Stimulated activated CD8-positive, alpha-beta memory T cell treated with anti-CD3 and anti-CD28 coated beads, Interleukin-2, amount 100 ng/mL, for 1 hour (primary cell): ENCODE data around the gene FAM227B.
"Not testable (repeated sequence)": the region's sequence is repeated elsewhere in the genome, so short reads cannot be mapped to it uniquely, and the experiment has no call there.

Experiments used
- DNase-seq, 2 donors: peaks; one replicate each; pipeline ENCODE4 v3.0.0-alpha.2; 2020; ENCODE audit warnings: low read depth in 2 of 2

FAM227B gene

DNA sequence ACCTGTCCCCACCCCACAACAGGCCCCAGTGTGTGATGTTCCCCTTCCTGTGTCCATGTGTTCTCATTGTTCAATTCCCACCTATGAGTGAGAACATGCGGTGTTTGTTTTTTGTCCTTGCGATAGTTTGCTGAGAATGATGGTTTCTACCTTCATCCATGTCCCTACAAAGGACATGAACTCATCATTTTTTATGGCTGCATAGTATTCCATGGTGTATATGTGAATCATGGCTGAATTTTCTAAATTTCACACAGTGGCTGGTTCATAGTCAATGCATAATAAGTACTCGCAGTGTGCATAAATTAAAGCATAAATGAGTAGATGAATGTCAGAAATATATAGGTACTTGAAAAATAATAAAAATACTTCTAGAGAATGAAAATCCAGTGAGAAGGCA lies 8.4 kb downstream of the FAM227B start:
- not testable (repeated sequence) for DNase-seq

DNA sequence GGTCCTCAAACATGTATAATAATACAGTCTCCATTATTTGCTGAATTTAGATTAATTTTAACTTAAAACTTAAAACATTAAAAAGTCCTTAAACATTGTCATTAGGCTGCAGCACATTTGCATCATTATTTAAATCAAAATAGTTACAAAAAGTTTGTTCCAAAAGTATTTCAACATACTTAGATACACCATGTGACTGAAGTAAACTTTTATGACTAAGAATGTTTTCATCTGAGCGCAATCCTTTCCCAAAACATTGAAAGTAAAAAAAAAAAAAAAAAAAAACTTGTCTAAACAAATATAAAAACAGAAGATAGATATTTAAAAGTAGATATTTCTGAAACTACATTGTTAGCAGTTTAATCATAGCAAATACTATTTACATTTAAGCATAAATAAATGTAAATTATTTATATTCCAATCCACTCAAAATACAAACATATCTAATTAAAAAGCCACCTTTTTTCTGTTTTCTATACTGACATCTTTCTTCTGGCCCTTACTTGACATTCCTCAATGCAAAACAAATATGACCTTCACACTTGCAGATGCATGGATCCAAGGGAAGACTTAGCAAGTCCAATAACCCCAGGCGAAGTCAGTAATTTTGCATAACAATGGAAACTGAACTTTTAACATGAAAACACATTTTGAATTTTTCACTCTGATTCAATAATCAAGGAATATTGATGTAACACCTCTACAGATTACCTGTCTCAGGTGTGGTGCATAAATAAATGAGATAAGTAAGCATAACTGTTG lies 10.3 kb downstream of the FAM227B start:
- DNase-seq, result no peak

DNA sequence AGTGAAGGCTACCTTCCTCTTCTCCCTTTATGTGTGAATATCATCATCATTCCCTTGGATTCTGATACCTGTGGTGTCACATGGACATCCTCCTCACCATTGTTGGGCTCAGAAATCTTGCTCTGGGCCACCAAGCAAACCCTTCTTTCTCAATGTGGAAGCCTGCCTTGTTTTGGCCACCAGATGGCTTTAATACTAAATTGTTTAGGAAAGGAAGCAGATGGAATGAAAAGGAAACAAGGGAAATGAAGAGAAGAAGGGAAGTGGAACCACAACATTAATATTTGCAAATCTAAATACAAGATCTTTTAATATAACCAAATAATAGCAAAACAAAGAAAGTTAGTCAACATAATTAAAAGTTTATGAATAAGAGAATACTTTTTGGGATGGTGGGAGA lies 14.0 kb downstream of the FAM227B start:
- DNase-seq, result no peak

DNA sequence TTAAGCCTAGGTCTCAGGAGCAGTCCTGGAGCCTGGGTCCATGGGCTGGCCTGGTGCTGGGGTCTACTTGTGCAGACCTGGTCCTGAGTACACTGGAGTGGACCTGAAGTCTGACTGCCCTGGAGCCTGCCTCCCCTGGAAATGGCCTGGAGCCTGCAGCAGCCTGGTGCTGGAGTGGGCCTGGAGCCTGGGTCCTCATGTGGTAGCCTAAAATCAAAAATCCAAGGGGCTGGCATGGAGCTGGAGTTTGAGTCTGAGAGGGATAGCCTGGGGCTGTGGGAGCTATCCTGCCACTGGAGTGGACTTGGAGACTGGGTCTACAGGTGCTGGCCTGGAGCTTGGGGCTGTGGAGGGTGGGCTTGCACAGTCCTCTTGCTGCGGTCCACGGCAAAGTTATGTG lies 15.0 kb downstream of the FAM227B start:
- DNase-seq, result no peak

DNA sequence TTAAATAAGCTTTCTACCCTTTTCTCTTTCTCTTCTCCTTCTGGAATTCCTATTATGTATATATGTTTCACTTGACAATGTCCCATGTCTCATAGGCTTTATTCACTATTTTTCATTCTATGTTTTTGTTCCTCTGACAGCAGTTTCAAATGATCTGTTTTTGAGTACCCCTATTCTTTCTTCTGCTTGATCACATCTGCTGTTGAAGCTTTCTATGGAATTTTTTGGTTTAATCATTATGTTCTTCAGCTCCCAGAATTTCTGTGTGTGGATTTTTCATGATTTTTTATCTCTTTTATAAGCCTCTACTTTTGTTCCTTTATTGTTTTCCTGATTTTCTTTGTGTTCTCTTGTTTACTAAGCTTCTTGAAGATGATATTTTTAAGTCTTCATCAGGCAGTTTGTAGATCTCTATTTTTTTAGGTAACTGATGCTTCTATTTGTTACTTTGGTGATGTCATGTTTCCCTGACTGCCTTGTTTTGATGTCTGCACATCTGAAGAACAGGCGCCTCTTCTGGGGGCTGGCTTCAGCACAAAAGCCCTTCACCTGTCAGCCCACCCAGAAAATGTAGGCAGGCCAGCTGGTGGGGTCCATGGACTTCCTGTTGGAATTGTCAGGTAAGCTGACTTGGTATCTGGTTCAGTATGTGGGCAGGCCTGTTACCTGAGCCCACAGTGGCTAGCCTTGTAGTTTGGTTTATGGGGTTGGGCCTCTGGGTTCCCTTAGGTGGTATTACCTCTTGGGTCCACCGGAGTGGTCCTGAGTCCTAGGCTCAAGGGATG lies 15.8 kb downstream of the FAM227B start:
- no peak for DNase-seq

DNA sequence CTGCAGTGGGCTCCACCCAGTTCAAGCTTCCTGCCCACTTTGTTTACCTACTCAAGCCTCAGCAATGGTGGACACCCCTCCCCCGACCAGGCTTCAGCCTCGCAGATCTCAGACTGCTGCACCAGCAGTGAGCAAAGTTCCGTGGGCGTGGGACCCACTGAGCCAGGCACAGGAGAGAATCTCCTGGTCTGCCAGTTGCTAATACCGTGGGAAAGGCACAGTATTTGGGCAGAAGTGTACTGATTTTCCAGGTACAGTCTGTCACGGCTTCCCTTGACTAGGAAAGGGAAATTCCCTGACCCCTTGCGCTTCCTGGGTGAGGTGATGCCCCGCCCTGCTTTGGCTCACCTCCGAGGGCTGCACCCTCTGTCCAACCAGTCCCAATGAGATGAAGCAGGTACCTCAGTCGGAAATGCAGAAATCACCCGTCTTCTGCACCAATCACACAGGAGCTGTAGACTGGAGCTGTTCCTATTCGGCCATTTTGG lies 27.7 kb downstream of the FAM227B start:
- DNase-seq, result not testable (repeated sequence)

DNA sequence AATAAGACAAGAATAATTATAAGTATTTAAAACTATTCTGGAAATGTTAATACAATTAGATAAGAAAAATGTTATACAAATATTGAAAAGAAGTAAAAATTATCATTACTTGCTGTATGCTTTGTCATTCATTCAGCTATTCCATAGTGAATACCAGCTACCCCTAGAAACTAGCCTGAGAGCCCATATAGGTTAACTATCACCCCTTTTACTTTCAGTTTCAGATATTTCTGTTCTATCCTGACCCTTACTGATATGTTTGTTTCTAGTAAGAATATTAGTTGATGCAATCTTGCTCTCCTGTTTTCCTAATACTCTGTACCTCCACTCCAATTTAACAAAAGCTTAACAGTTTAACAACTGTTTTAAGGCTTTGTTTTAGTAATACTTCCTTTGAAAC lies 31.6 kb downstream of the FAM227B start:
- DNase-seq, result no peak

DNA sequence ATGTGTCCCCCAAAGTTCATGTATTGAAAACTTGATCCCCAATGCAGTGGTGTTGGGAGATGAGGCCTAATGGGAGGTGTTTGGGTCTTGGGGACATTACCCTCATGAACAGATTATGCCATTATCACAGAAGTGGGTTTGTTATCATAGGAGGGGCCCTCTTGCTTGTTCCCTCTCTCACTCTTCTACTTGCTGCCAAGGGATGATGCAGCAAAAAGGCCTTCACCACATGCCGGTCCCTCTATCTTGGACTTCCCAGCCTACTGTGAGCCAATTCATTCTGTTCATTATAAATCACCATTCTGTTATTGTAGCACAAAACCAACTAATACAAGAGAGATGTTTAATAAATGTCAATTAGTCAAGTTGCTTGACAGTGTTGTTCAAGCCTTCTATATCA lies 47.2 kb downstream of the FAM227B start:
- DNase-seq, result no peak

DNA sequence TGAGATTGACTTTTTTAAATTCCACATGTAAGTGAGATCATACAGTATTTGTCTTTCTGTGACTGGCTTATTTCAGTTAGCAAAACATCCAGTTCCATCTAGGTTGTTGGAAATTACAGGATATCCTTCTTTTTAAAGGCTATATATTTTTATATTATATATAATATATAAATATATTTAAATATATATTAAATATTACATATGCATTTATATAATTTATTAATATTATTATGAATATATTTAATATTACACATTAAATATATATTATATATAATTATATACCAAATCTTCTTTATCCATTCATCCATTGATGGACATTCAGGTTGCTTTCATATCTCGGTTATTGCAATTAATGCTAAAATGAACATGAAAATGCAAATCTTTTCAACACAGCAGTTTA lies 49.9 kb downstream of the FAM227B start:
- DNase-seq, result no peak

DNA sequence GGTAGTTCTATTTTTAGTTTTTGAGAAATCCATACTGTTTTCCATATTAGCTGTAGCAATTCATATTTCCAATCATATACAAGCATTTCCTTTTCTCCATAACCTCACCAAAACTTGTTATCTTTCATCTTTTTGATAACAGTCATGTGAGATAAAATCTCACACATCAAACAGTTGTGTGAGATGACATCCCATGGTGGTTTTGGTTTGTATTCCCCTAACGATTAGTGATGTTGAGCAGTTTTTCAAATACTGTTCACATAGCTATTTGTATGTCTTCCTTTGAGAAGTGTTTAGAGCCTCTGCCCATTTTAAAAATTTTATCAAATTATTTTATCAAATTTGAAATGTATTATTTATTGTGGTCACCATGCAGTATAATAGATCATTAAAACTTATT lies 50.4 kb downstream of the FAM227B start:
- DNase-seq, result no peak

DNA sequence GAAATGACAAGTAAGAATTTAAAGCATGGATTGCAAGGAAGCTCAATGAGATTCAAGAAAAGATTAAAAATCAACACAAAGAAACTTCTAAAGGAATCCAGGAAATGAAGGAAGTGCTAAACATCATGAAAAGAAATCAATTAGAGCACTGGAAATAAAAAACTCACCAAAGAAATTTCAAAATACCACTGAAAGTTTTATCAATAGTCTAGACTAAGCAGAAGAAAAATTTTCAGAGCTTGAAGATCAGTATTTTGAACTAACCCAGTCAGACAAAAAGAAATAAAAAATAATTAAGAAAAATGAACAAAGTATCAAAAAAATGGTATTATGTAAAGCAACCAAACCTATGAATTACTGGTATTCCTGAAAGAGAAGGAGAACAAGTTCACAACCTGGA lies 60.6 kb downstream of the FAM227B start:
- DNase-seq, result no peak

DNA sequence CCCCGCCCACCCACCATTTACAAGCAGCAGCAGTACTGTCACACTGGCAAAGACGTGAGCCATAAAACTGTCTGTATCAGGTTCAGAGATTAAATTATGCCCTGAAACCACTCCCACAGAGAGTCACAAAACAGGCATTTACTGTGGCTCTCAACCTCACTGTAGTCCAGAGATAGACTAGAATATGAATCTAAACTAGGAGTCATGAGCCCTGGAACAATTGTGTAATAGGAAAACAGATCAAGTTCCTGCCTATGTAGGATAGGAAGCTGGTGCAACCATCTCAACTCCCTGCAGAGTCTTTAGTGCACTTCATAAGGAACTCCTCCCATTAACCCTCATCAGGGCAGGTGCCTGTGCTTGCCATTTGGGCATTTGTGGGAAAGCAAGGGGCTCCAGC lies 61.7 kb downstream of the FAM227B start:
- no peak for DNase-seq

DNA sequence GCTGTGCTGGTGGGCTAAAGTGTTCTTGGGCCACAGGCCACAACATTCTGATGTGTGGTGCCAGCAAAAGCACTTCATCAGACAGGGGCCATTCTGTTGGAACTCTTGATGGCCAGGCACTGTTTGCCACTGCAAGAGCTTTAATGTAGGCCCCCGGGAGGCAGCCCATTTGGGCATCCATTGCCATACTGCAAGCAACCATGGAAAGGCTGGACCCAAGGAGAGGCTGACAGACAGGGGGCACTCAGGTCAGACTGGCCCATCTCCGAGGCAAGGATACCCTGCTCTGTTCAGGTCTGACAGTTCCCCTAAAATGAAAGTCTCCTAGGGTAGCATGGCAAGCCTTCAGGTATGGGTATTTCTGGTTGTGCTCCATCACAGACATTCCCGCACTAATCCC lies 64.2 kb downstream of the FAM227B start:
- DNase-seq, result no peak

DNA sequence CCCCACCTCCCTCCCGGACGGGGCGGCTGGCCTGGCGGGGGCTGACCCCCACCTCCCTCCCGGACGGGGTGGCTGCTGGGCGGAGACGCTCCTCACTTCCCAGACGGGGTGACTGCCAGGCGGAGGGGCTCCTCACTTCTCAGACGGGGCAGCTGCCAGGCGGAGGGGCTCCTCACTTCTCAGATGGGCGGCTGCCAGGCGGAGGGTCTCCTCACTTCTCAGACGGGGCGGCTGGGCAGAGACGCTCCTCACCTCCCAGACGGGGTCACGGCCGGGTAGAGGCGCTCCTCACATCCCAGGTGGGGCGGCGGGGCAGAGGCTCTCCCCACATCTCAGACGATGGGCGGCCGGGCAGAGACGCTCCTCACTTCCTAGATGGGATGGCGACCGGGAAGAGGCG lies 70.3 kb downstream of the FAM227B start:
- not testable (repeated sequence) for DNase-seq

DNA sequence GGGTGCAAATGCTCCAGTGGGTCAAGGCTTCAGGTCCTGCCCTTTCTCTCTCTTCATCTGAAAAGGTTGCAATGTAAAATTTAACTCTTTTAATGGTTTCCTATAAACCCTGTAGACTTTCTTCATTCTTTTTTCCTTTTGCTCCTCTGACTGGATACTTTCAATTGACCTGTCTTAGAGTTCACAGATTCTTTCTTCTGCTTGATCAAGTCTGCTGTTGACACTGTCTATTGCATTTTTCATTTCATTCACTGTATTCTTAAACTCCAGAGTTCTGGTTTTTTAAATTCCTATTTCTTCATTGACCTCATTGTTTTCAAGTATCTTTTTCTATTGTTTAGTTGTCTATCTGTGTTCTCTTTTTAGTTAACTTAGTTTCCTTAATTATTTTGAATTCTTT lies 82.1 kb downstream of the FAM227B start:
- no peak for DNase-seq

DNA sequence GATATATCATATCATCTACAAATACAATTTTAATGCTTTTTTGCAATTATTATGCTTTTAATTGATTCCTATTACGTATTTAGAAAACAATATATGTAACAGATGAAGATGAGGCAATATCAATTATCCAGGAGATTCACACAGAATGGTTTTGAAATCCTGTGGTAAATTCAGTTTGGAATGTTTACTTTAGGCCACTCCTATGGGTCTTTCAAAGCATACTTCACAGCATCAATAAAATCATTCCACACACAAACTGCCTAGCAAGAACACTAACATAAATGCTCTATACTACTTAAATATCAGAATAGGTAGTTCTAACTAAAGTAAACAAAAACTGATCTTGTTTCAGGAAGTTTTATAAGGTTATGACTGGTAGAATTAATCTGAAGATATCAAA lies 90.5 kb downstream of the FAM227B start:
- DNase-seq, result no peak

DNA sequence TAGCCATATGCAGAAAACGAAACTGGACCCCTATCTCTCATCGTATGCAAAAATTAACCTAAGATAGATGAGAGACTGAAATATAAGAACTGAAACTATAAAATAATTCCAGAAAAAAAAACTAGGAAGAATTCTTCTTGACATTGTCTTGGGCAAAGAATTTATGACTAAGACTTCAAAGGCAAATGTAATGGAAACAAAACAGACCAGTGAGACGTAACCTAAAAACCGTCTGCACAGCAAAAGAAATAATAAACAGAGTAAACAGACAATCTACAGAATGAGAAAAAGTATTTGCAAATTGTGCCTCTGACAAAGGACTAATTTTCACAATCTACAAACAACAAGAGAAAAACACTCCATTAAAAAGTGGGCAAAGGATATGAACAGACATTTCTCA lies 92.3 kb downstream of the FAM227B start:
- DNase-seq, result no peak

DNA sequence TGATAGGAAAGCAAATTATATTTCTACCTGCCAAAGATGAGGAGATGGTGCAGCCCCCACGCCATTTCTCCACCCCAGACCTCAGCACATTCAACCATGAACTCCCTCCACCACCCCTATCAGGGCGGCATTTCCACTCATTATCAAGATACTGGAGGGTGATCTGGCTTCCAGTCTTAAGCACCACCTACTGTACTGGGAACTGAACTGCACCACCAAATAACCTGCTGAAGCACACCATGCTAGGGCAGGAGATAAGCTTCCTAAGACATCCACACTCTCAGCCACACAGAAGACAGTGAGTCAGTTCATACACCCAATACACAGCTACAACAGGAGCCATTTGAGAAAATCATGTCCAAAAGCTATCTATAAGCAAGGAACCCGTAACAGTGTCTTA lies 98.8 kb downstream of the FAM227B start:
- DNase-seq, result no peak

DNA sequence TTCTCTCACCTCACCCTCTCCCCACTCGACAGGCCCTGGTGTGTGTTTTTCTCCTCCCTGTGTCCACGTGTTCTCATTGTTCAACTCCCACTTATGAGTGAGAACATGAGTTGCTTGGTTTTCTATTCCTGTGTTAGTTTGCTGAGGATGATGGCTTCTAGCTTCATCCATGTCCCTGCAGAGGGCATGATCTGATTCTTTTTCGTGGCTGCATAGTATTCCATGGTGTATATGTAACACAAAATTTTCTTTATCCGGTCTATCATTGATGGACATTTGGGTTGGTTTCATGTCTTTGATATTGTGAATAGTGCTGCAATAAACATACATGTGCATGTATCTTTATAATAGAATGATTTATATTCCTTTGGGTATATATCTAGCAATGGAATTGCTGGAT lies 107.9 kb downstream of the FAM227B start:
- DNase-seq, result not testable (repeated sequence)

DNA sequence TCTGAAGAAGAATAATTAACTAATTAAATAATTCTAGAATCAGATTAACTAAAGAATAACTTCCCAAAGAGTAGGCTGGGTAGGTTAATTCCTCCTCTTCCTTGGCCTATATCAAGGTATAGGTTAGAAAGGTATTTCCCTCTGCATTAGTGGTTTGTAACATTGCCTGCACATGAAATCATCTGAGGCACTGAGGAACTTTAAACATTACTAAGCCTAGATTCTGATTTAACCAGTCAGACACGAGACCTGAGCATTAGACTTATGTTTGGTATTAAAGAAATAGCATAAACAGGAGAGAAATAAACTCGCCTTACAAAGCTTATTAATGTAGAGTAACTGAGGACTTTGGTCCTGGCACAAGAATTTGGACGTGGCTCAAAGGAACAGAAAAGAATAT lies 113.4 kb downstream of the FAM227B start:
- no peak for DNase-seq

DNA sequence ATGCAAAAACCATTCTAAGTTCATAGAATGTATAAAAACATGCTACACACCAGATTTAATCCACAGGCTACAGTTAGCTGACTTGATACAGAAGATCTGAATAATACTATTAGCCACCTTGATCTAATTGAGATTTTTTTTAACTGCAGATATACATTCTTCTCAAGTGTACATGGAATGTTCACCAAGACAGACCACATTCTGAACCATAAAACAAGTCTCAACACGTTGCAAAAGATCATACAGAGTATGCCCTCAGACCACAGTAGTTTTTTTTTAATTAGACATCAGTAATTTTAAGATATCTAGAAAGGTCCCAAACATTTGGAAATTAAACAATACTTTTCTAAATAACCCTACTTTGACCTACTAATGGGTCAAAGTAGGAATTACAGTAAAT lies 114.3 kb downstream of the FAM227B start:
- DNase-seq, result no peak

DNA sequence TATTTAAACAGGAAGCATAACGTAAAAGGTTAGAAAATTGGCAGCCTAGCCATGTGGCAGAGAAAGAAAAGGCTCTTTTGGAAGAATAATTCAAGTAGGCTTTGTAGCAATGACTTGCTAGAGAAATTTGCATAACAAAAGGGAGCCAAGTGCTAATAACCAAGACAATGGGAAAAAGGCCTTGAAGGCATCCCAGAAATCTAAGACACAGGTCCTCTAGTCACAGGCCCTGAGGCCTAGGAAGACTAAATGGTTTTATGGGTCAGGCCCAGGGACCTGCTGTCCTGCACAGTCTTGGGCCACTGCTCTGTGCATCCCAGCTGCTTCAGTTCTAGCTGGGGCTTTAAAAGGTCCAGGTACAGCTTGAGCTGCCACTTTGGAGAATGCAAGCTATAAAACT lies 119.0 kb downstream of the FAM227B start:
- DNase-seq, result no peak
